Measurements from ENCODE around the gene POLA2. TPM values are rescaled to one million over a fixed set of nuclear protein-coding genes. Genes with fewer than 3 reads are reported as not detected.
A peak's percentile ranks its signal among the peaks of the same experiment; 100 is the strongest.
"Not testable (repeated sequence)": the region's sequence is repeated elsewhere in the genome, so short reads cannot be mapped to it uniquely, and the experiment has no call there.

POLA2 gene
- polyA plus RNA-seq, 2 of the 4 experiments (the other 2 are of a cell fraction) = 34.5 to 52.3 TPM

- ChIA-PET POLR2A (no interaction called here), CTCF (interaction anchor here (0.9 to 11.8 kb wide), 7 partner anchors 11 to 106 kb away, joined by 3 to 81 read pairs (median 4); no protein-coding TSS in a partner anchor)
- FAIRE-seq (no peak), ATAC-seq (no peak), DNase-seq (ENCODE audit: low read depth in 1 of 2, low spot score in 1 of 2) (no peak)
- Histone ChIP-seq H3K27ac (peak overlapping the region in 1 of 2 experiments; percentile 45; a peak in 2 of 6 replicates), H3K4me1 (peaks cover 9% of the 10 kb centered on the region), H3K9me3 (no peaks in the 10 kb centered on the region), H3K4me2 (0 out of 3 replicates have a peak overlapping the region, but pooled peaks have one; percentile 27), H3K4me3 (no peak overlapping the region)
- no peak for TF ChIP-seq HDAC2 (IDR thresholded peaks at IDR 0.05)
- TF ChIP-seq JUN (IDR thresholded peaks at IDR 0.05) = no peak
- TF ChIP-seq HMGXB4 (CRISPR knock-in tag; IDR thresholded peaks at IDR 0.05; ENCODE audit: borderline replicate concordance) = no peak
- 86% methylated on average over 7 of the region's 7 CpGs for WGBS (ENCODE audit: missing lambda C conversion rate)
Measured at GRCh38 chr11:65226103-65226442, 35.7 kb upstream of the POLA2 start.

- ATAC-seq (no peak), DNase-seq (ENCODE audit: low read depth in 1 of 2, low spot score in 1 of 2) (no peak), FAIRE-seq (no peak)
- H3K4me3 ChIP-seq = no peak overlapping the region
- POLR2A ChIA-PET = no interaction called here
- CTCF ChIA-PET = interaction anchor here (1.2 to 11.8 kb wide), 4 partner anchors 8 to 87 kb away, joined by 3 to 81 read pairs (median 4); partner anchors contain the start of gene CDC42EP2
- H3K4me2 ChIP-seq = no peak overlapping the region
- TF ChIP-seq RCOR1 (IDR thresholded peaks at IDR 0.05; ENCODE audit: low read depth, low read length) (no peak), HOXB5 (CRISPR knock-in tag; IDR thresholded peaks at IDR 0.05) (no peak), ZSCAN20 (CRISPR knock-in tag; IDR thresholded peaks at IDR 0.05) (no peak), CBX2 (IDR thresholded peaks at IDR 0.05; ENCODE audit: borderline replicate concordance, low read depth) (no peak), FOSL2 (IDR thresholded peaks at IDR 0.05) (no peak), FOSL2 (CRISPR knock-in tag; IDR thresholded peaks at IDR 0.05) (no peak), EHMT2 (IDR thresholded peaks at IDR 0.05; ENCODE audit: low read depth) (no peak), NPAS2 (CRISPR knock-in tag; IDR thresholded peaks at IDR 0.05; ENCODE audit: borderline replicate concordance) (no peak)
- no peaks in the 10 kb centered on the region for H3K9me3 ChIP-seq
- WGBS (ENCODE audit: missing lambda C conversion rate) = 47% methylated on average over 2 of the region's 2 CpGs
- no peak overlapping the region for H3K27ac ChIP-seq
- peaks cover 18% of the 10 kb centered on the region for H3K4me1 ChIP-seq
Measured at GRCh38 chr11:65227879-65228278, 33.9 kb upstream of the POLA2 start.

GRCh38 chr11:65236194-65237059 lies 25.3 kb upstream of the POLA2 start:
- CTCF ChIA-PET = interaction anchor here (0.6 to 1.7 kb wide), 7 partner anchors 11 to 93 kb away, joined by 3 to 7 read pairs (median 3); no protein-coding TSS in a partner anchor
- no peak for FAIRE-seq

GRCh38 chr11:65238302-65238701 lies 23.5 kb upstream of the POLA2 start:
- H3K4me2 ChIP-seq; DNase-seq (ENCODE audit: low read depth in 1 of 2, low spot score in 1 of 2); POLR2A ChIA-PET; CTCF ChIA-PET; H3K4me3 ChIP-seq; H3K9me3 ChIP-seq; FAIRE-seq; ATAC-seq; H3K4me1 ChIP-seq; H3K27ac ChIP-seq: not testable (repeated sequence)
- WGBS (ENCODE audit: missing lambda C conversion rate) = 73% methylated on average over 6 of the region's 6 CpGs

More at GRCh38 chr11:65236194-65237059, 25.3 kb upstream of the POLA2 start:
- 65% methylated on average over 18 of the region's 23 CpGs for WGBS (ENCODE audit: missing lambda C conversion rate)
- Histone ChIP-seq H3K4me3 (no peak overlapping the region), H3K4me1 (peaks cover 9% of the 10 kb centered on the region; the same call in 2 of the 3 replicates), H3K27ac (no peak overlapping the region), H3K4me2 (no peak overlapping the region), H3K9me3 (no peaks in the 10 kb centered on the region)
- ATAC-seq (peak; percentile 21 to 55; a peak in 3 of 6 replicates), DNase-seq (ENCODE audit: low read depth in 1 of 2, low spot score in 1 of 2) (no peak)
- POLR2A ChIA-PET = no interaction called here
- TF ChIP-seq BHLHE40 (IDR thresholded peaks at IDR 0.05; ENCODE audit: low read depth, low read length) (no peak), ESRRA (IDR thresholded peaks at IDR 0.05; ENCODE audit: borderline replicate concordance, low read length) (no peak), BCL3 (IDR thresholded peaks at IDR 0.05) (no peak), POLR2AphosphoS2 (conservative IDR thresholded peaks at IDR 0.05; ENCODE audit: low read length) (no peak), ZSCAN20 (CRISPR knock-in tag; IDR thresholded peaks at IDR 0.05) (no peak), FOSB (CRISPR knock-in tag; IDR thresholded peaks at IDR 0.05) (no peak), POLR2A (IDR thresholded peaks at IDR 0.05; ENCODE audit: low read length) (no peak), USF2 (IDR thresholded peaks at IDR 0.05) (no peak)

Data from A549 (cell line).